SH-SY5Y (cell line): ENCODE data around the gene ETV7.

Experiments used
- GATA2 ChIP-seq: IDR thresholded peaks from 2 replicates; pipeline ENCODE4 v1.6.1; 2011; ENCODE audit warnings: mild to moderate bottlenecking, low read depth, low read length
- GATA3 ChIP-seq: IDR thresholded peaks from 2 replicates; pipeline ENCODE4 v1.6.1; 2011; ENCODE audit warnings: low read depth, mild to moderate bottlenecking, low read length, moderate library complexity

GRCh38 chr6:36324191-36324590 is 63.3 kb downstream of the ETV7 start:
- TF ChIP-seq GATA2, result no peak
- no peak for TF ChIP-seq GATA3
